Neural progenitor cell (in vitro differentiated cells): Measurements from ENCODE around the gene CCDC77.

ENCODE experiments used
- EZH2 ChIP-seq: fragments of 200-600 bp; sonication (generic); IDR thresholded peaks from 2 replicates; pipeline ENCODE4 v1.6.1; 2017; ENCODE audit warnings: antibody characterized with exemption, mild to moderate bottlenecking, moderate library complexity
- EZH2phosphoT487 ChIP-seq: fragments of 200-600 bp; sonication (generic); IDR thresholded peaks from 2 replicates; pipeline ENCODE4 v1.6.1; 2017; ENCODE audit warnings: antibody characterized with exemption
- TF ChIP-seq, protein P1 (sequence below): fragments of 200-600 bp; sonication (generic); IDR thresholded peaks from 2 replicates; pipeline ENCODE4 v1.5.1; 2017; ENCODE audit warnings: antibody characterized with exemption, mild to moderate bottlenecking

DNA sequence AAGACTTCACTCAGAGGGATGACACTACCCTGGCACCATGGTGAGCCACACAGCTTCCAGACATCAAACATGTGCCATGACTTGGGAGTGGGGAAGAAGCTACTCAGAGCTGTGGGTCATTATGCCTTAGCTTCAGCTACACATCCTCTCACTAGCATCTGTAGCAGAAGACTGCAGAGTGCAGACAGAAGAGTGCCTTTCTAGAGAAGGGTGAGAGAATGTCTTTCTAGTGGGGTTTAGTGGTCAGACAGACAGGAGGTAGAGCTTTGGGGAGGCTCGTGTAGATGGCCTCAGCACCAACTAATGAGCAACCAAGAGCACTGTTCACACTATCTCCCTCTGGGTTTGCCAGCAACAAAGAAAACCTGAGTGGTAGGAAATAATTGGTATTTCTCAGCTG is 53.4 kb downstream of the CCDC77 start:
- TF ChIP-seq, protein P1, sequence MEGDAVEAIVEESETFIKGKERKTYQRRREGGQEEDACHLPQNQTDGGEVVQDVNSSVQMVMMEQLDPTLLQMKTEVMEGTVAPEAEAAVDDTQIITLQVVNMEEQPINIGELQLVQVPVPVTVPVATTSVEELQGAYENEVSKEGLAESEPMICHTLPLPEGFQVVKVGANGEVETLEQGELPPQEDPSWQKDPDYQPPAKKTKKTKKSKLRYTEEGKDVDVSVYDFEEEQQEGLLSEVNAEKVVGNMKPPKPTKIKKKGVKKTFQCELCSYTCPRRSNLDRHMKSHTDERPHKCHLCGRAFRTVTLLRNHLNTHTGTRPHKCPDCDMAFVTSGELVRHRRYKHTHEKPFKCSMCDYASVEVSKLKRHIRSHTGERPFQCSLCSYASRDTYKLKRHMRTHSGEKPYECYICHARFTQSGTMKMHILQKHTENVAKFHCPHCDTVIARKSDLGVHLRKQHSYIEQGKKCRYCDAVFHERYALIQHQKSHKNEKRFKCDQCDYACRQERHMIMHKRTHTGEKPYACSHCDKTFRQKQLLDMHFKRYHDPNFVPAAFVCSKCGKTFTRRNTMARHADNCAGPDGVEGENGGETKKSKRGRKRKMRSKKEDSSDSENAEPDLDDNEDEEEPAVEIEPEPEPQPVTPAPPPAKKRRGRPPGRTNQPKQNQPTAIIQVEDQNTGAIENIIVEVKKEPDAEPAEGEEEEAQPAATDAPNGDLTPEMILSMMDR: no peak
- no peak for TF ChIP-seq EZH2phosphoT487
- TF ChIP-seq EZH2: no peak
